ENCODE data around the gene CENPM. TPM values are rescaled to one million over a fixed set of nuclear protein-coding genes. Genes with fewer than 3 reads are reported as not detected.

CENPM gene
- total RNA-seq, 1 donor from 2014 or later = 1.3 TPM

DNA sequence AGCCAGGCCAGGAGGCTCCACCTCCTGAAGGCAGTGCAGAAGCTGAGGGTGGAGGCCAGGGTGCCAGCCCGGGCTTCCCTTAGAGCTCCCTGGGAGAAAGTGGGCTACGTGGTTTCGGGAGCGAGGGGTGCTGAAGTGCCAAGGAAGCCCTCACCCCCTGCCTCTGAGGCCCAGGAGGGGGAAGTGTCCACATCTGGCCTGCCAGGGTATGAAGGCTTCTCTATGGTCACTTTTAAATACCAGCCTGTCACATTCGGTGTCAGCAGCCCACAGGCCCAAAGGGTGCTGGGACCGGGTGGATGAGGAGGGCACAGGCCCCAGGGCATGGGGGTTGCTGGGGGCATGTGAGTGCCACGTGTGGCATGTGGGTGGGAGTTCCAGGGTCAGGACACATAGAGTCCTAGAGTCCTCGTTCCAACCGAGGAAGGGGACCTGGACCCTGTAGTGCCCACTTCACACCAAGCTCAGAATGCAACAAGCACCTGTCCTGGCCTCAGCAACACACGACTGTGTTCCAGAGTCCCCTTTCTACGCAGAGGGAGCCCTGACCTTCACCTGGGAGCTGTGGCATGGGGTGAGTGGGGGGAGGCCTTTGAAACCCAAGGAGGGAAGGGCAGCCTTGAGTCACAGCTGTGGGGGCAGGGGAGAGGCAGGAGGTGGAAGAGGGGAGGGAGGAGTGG is 33.8 kb downstream of the CENPM start:
- Histone ChIP-seq H3K4me3 (no peak overlapping the region), H3K36me3 (no peaks in the 10 kb centered on the region), H3K4me1 (peaks cover 14% of the 10 kb centered on the region), H3K9me3 (no peaks in the 10 kb centered on the region), H3K27ac (no peak overlapping the region), H3K27me3 (peaks cover 87% of the 10 kb centered on the region)
- DNase-seq (no peak), ATAC-seq (no peak)
- intact Hi-C loops (cut with DNase I) = no loop called here
- TF ChIP-seq, protein P1, sequence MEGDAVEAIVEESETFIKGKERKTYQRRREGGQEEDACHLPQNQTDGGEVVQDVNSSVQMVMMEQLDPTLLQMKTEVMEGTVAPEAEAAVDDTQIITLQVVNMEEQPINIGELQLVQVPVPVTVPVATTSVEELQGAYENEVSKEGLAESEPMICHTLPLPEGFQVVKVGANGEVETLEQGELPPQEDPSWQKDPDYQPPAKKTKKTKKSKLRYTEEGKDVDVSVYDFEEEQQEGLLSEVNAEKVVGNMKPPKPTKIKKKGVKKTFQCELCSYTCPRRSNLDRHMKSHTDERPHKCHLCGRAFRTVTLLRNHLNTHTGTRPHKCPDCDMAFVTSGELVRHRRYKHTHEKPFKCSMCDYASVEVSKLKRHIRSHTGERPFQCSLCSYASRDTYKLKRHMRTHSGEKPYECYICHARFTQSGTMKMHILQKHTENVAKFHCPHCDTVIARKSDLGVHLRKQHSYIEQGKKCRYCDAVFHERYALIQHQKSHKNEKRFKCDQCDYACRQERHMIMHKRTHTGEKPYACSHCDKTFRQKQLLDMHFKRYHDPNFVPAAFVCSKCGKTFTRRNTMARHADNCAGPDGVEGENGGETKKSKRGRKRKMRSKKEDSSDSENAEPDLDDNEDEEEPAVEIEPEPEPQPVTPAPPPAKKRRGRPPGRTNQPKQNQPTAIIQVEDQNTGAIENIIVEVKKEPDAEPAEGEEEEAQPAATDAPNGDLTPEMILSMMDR (IDR thresholded peaks at IDR 0.05) = no peak

DNA sequence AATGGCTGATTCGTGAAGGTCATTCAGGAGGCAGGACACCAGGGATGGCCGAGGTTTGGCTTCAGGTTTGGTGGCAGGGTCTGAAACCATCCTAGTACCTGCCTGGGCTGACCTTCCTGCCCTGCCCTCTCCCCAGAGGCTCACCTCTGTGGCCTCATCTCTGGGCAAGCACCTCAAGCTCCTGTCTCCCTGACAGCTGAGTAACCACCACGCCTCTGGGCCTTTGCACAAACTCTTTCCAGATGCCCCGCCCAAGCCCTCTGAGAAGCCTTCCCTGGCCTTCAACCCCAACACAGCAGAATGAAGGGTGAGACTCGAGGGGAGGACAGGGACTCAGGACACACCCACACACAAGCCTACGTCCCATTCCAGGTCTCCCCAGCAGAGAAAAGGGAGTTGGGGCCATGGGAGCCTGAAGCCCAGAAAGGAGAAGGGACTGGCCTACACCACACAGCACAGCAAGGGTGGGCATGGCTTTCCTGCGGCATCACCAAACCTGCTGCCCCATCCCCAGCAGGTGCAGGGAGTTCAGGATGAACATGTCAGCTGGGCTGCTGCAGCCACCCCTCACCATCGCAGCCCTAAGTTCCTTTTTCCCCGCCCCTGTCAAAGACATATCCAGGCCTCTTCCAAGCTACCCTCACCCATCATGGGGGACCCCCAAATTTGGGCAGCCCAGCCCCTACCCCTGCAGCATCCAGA is 34.5 kb downstream of the CENPM start:
- peaks cover 82% of the 10 kb centered on the region for H3K27me3 ChIP-seq
- no peak for ATAC-seq
- H3K4me3 ChIP-seq = no peak overlapping the region
- DNase-seq = no peak
- intact Hi-C loops (cut with DNase I) = no loop called here
- peaks cover 10% of the 10 kb centered on the region for H3K4me1 ChIP-seq
- no peak overlapping the region for H3K27ac ChIP-seq
- TF ChIP-seq, protein P1 (IDR thresholded peaks at IDR 0.05) = no peak
- H3K9me3 ChIP-seq = no peaks in the 10 kb centered on the region
- H3K36me3 ChIP-seq = no peaks in the 10 kb centered on the region

GRCh38 chr22:41911001-41911611 is 35.8 kb downstream of the CENPM start:
- peak overlapping the region; percentile 19 for H3K4me3 ChIP-seq
- no peak for DNase-seq
- ATAC-seq = no peak

DNA sequence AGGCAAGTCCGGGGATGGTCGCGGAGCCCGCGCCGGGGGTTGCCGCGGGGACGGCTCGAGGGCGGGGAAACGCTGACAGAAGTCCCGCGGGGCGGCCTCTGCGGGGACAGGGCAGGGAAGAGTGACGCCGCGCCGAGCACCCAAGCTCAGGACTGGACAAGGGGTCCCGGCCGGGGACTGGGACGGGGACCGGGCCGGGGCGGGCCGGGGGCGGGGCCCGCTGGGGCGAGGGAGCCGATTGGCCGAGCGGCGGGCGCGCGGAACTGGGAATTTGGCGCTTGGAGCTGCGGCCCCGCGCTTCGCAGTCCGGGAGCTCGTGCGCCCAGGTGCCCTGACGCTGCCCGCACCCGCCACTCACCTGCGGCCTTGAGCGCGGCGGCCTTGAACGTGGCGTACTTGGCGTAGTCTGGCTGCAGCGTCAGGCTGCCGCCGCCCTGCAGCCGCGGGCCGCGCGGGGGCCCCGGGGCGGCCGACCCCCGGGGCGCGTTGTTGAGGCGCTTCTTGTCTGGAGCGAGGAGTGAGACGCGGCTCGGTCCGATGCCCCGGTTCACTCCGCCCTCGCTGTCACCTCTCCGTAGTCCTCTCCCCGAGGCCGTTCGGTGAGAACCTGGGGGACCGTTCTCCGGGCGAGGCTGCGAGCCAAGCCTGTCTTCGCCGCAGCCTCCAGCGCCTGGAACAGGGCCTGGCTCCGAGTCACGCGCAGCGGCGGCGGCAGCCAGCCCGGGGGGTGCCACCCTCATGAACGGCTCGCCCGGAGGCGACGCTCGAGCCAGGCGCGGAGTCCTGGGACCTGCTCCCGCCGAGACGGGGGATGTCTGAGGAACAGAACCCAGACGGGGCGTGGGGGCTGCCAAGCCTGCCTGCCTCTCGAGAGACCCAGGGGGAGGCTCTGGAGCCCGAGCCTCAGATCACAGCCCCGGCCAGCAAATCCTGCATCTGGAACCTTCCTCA is 36.6 kb downstream of the CENPM start:
- Histone ChIP-seq H3K4me1 (peaks cover 10% of the 10 kb centered on the region), H3K9me3 (no peaks in the 10 kb centered on the region), H3K27ac (no peak overlapping the region), H3K27me3 (peaks cover 61% of the 10 kb centered on the region), H3K36me3 (peaks cover 5% of the 10 kb centered on the region), H3K4me3 (peak overlapping the region; percentile 19)
- TF ChIP-seq, protein P1 (IDR thresholded peaks at IDR 0.05) = no peak
- no peak for DNase-seq
- ATAC-seq = peak; percentile 6
- intact Hi-C loops (cut with DNase I) = no loop called here

More at GRCh38 chr22:41911001-41911611, 35.8 kb downstream of the CENPM start:
- Histone ChIP-seq H3K36me3 (no peaks in the 10 kb centered on the region), H3K9me3 (no peaks in the 10 kb centered on the region), H3K27ac (no peak overlapping the region), H3K27me3 (peaks cover 69% of the 10 kb centered on the region), H3K4me1 (peaks cover 10% of the 10 kb centered on the region)
- TF ChIP-seq, protein P1 (IDR thresholded peaks at IDR 0.05) = no peak
- intact Hi-C loops (cut with DNase I) = no loop called here

Data from upper lobe of right lung (tissue), 1 donor.